GM19351 (cell line): ENCODE data around the gene ZNF689.
"Not testable (repeated sequence)": the region's sequence is repeated elsewhere in the genome, so short reads cannot be mapped to it uniquely, and the experiment has no call there.

Experiments used
- ATAC-seq: cut with Tn5 transposase; IDR thresholded peaks from one replicate; pipeline ENCODE4 v1.9.1; 2021; ENCODE audit warnings: mild to moderate bottlenecking, moderate library complexity; ENCODE audit not compliant: unreplicated experiment

Gene ZNF689

GRCh38 chr16:30601966-30602365, 8.2 kb downstream of the ZNF689 start:
- ATAC-seq: no peak

- no peak for ATAC-seq
Measured at GRCh38 chr16:30600929-30601328, 9.3 kb downstream of the ZNF689 start.

- no peak for ATAC-seq
Measured at GRCh38 chr16:30600215-30600614, 10.0 kb downstream of the ZNF689 start.

GRCh38 chr16:30592871-30593270, 17.3 kb downstream of the ZNF689 start:
- ATAC-seq: no peak

- not testable (repeated sequence) for ATAC-seq
Measured at GRCh38 chr16:30590869-30591268, 19.3 kb downstream of the ZNF689 start.

GRCh38 chr16:30589582-30589981, 20.6 kb downstream of the ZNF689 start:
- ATAC-seq: not testable (repeated sequence)

- ATAC-seq: no peak
Measured at GRCh38 chr16:30588651-30589050, 21.5 kb downstream of the ZNF689 start.

- peak; percentile 88 for ATAC-seq
Measured at GRCh38 chr16:30585400-30586191, 24.6 kb downstream of the ZNF689 start, which contains the start of gene ZNF785. Gene ZNF785, minus strand, starts transcription at chr16:30585697. Its CDS starts 86 bp downstream, at chr16:30585611.

GRCh38 chr16:30585022-30585399, 25.2 kb downstream of the ZNF689 start:
- peak; percentile 23 for ATAC-seq

GRCh38 chr16:30582611-30583340, 27.4 kb downstream of the ZNF689 start:
- ATAC-seq: no peak

GRCh38 chr16:30581457-30581856, 28.7 kb downstream of the ZNF689 start:
- ATAC-seq: no peak

GRCh38 chr16:30574678-30575077, 35.5 kb downstream of the ZNF689 start:
- no peak for ATAC-seq

- peak; percentile 82 for ATAC-seq
Measured at GRCh38 chr16:30571445-30572322, 38.5 kb downstream of the ZNF689 start, which contains the start of gene ZNF688. Gene ZNF688, minus strand, starts transcription at chr16:30571714. Its CDS starts 85 bp downstream, at chr16:30571629.

GRCh38 chr16:30570636-30571444, 39.3 kb downstream of the ZNF689 start:
- no peak for ATAC-seq

GRCh38 chr16:30569746-30570635, 40.2 kb downstream of the ZNF689 start:
- ATAC-seq: no peak

- no peak for ATAC-seq
Measured at GRCh38 chr16:30569281-30569680, 40.9 kb downstream of the ZNF689 start.

GRCh38 chr16:30567991-30568638, 42.1 kb downstream of the ZNF689 start:
- ATAC-seq: no peak

GRCh38 chr16:30567160-30567990, 42.8 kb downstream of the ZNF689 start:
- ATAC-seq: no peak
